ENCODE measurements around the gene PSME3. TPM values are rescaled to one million over a fixed set of nuclear protein-coding genes. Genes with fewer than 3 reads are reported as not detected.

The PSME3 gene
- total and polyA plus RNA-seq, 2 of the 13 experiments (the other 11 are each of a cell fraction or from before 2014, with no cell fraction given) = 66.3 to 135 TPM

GRCh38 chr17:42853968-42854790 is 21.0 kb downstream of the PSME3 start (continued):
- TF ChIP-seq EP300 (IDR thresholded peaks at IDR 0.05; ENCODE audit: low read depth in 2 of 2, low read length in 2 of 2) = peak; percentile 39 to 54; a peak in 3 of 4 replicates
- no peak for TF ChIP-seq EP300 (CRISPR knock-in tag; IDR thresholded peaks at IDR 0.05; ENCODE audit: borderline replicate concordance)
- TF ChIP-seq ZNF343 (CRISPR knock-in tag; IDR thresholded peaks at IDR 0.05) = peak; percentile 63; the same call in 1 of the 2 replicates
- TF ChIP-seq SIN3A (IDR thresholded peaks at IDR 0.05; ENCODE audit: borderline replicate concordance, low read depth, low read length) = peak; percentile 8; the same call in 1 of the 2 replicates
- no peak for TF ChIP-seq TP53 (CRISPR knock-in tag; conservative IDR thresholded peaks at IDR 0.05)
- TF ChIP-seq ZNF569 (CRISPR knock-in tag; IDR thresholded peaks at IDR 0.05; ENCODE audit: borderline replicate concordance) = 0 out of 2 replicates have a peak, but pooled peaks have one; percentile 58
- TF ChIP-seq MED1 (CRISPR knock-in tag; IDR thresholded peaks at IDR 0.05) = peak; percentile 87
- TF ChIP-seq E2F2 (CRISPR knock-in tag; IDR thresholded peaks at IDR 0.05; ENCODE audit: borderline replicate concordance) = 0 out of 2 replicates have a peak, but pooled peaks have one; percentile 50
- peak; percentile 81; the same call in 1 of the 2 replicates for TF ChIP-seq FOXC1 (CRISPR knock-in tag; IDR thresholded peaks at IDR 0.05; ENCODE audit: borderline replicate concordance)
- no peak for TF ChIP-seq ZNF496 (CRISPR knock-in tag; IDR thresholded peaks at IDR 0.05; ENCODE audit: insufficient replicate concordance)
- TF ChIP-seq MEF2D (CRISPR knock-in tag; IDR thresholded peaks at IDR 0.05) = 0 out of 2 replicates have a peak, but pooled peaks have one; percentile 15
- TF ChIP-seq SRF (IDR thresholded peaks at IDR 0.05; ENCODE audit: low read depth, low read length) = 0 out of 2 replicates have a peak, but pooled peaks have one; percentile 5
- peak; percentile 98 for TF ChIP-seq ZNF687 (CRISPR knock-in tag; IDR thresholded peaks at IDR 0.05)
- no peak; the same call in 1 of the 2 replicates for TF ChIP-seq ZNF503 (CRISPR knock-in tag; IDR thresholded peaks at IDR 0.05)

All from HepG2 (cell line).